Loucy (cell line): ENCODE measurements around the gene M1AP.

Experiments
- H2AFZ ChIP-seq: fragments of 200-600 bp; sonication (generic); 2 replicates; pipeline ENCODE4 v1.6.0; 2016; ENCODE audit warnings: antibody characterized with exemption, mild to moderate bottlenecking, low read length, moderate library complexity
- H3F3A ChIP-seq: fragments of 200-600 bp; 2 replicates; pipeline ENCODE4 v1.6.0; 2016; ENCODE audit warnings: antibody characterized with exemption, low read depth, mild to moderate bottlenecking
- H3K27me3 ChIP-seq: fragments of 200-600 bp; sonication (generic); 2 replicates; pipeline ENCODE4 v1.6.1; 2014; ENCODE audit warnings: low read length, mild to moderate bottlenecking; ENCODE audit not compliant: insufficient read depth, poor library complexity, severe bottlenecking
- H3K36me3 ChIP-seq: fragments of 200-600 bp; sonication (generic); 2 replicates; pipeline ENCODE4 v1.6.1; 2016; ENCODE audit warnings: low read length; ENCODE audit not compliant: insufficient read depth
- H3K4me1 ChIP-seq: fragments of 200-600 bp; sonication (generic); 2 replicates; pipeline ENCODE4 v1.5.1; 2014; ENCODE audit warnings: low read length, mild to moderate bottlenecking; ENCODE audit not compliant: insufficient read depth, poor library complexity, severe bottlenecking
- H3K4me2 ChIP-seq: fragments of 200-600 bp; sonication (generic); 2 replicates; pipeline ENCODE4 v1.6.0; 2014; ENCODE audit warnings: antibody characterized with exemption, low read length, low read depth, mild to moderate bottlenecking; ENCODE audit not compliant: poor library complexity, severe bottlenecking
- H3K4me3 ChIP-seq: fragments of 200-600 bp; sonication (generic); 2 replicates; pipeline ENCODE4 v1.5.1; 2014; ENCODE audit warnings: low read length, mild to moderate bottlenecking, mixed read lengths; ENCODE audit not compliant: poor library complexity, severe bottlenecking
- H3K79me2 ChIP-seq: fragments of 200-600 bp; sonication (generic); 2 replicates; pipeline ENCODE4 v1.6.1; 2014; ENCODE audit warnings: low read length; ENCODE audit not compliant: insufficient read depth
- H3K9ac ChIP-seq: fragments of 200-600 bp; sonication (generic); 2 replicates; pipeline ENCODE4 v1.6.0; 2014; ENCODE audit warnings: mild to moderate bottlenecking, low read depth, low read length, moderate library complexity; ENCODE audit not compliant: poor library complexity, severe bottlenecking
- H3K9me2 ChIP-seq: fragments of 200-600 bp; sonication (generic); replicated peaks from 2 replicates; pipeline ENCODE4 v1.6.1; 2016; ENCODE audit warnings: low read depth, low read length, mixed read lengths
- H3K9me3 ChIP-seq: fragments of 200-600 bp; sonication (generic); 2 replicates; pipeline ENCODE4 v1.6.1; 2014; ENCODE audit warnings: mild to moderate bottlenecking, antibody characterized with exemption, low read length, low read depth; ENCODE audit not compliant: insufficient read depth
- H4K20me1 ChIP-seq: fragments of 200-600 bp; sonication (generic); 2 replicates; pipeline ENCODE4 v1.6.0; 2014; ENCODE audit warnings: antibody characterized with exemption, low read length, mild to moderate bottlenecking; ENCODE audit not compliant: insufficient read depth, poor library complexity, severe bottlenecking
- CTCF ChIP-seq: fragments of 200-600 bp; sonication (generic); conservative IDR thresholded peaks from 2 replicates; pipeline ENCODE4 v1.5.1; 2014; ENCODE audit warnings: mild to moderate bottlenecking, antibody characterized with exemption, low read length
- EZH2phosphoT487 ChIP-seq: fragments of 200-600 bp; IDR thresholded peaks from 2 replicates; pipeline ENCODE4 v1.6.1; 2018; ENCODE audit warnings: antibody characterized with exemption, mild to moderate bottlenecking, moderate library complexity, borderline replicate concordance

The M1AP gene

GRCh38 chr2:74646201-74646600 is 1.9 kb downstream of the M1AP start:
- Histone ChIP-seq H4K20me1 (no peaks in the 10 kb centered on the region), H3K9me2 (no peaks in the 10 kb centered on the region), H3K9me3 (no peaks in the 10 kb centered on the region), H3K36me3 (no peaks in the 10 kb centered on the region), H3K79me2 (no peaks in the 10 kb centered on the region), H3F3A (no peaks in the 10 kb centered on the region), H3K27me3 (no peaks in the 10 kb centered on the region), H3K4me1 (no peaks in the 10 kb centered on the region), H3K4me3 (no peak overlapping the region), H2AFZ (no peak overlapping the region), H3K9ac (no peak overlapping the region), H3K4me2 (no peak overlapping the region)
- TF ChIP-seq EZH2phosphoT487 = no peak
- no peak for TF ChIP-seq CTCF

DNA sequence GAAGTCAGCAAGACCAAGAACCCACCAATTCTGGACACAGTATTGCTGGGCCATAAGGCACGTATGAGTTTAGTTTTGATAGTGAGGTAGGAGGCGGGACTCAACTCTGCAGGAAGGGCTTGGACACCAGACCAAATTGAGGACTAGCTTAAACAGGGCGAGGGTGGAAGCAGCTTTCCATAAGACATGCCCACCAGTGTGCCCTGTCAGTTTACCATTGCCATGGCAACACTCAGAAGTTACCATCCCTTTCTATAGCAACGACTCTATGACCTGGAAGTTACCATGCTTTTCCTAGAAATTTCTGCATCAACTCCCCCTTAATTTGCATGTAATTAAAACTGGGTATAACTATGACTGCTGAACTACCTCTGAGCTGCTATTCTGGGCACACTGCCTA is 2.8 kb downstream of the M1AP start:
- Histone ChIP-seq H3K9me3 (no peaks in the 10 kb centered on the region), H2AFZ (no peak overlapping the region), H3K9ac (no peak overlapping the region), H3K79me2 (no peaks in the 10 kb centered on the region), H3F3A (no peaks in the 10 kb centered on the region), H3K9me2 (no peaks in the 10 kb centered on the region), H3K4me3 (no peak overlapping the region), H3K4me1 (no peaks in the 10 kb centered on the region), H4K20me1 (no peaks in the 10 kb centered on the region), H3K4me2 (no peak overlapping the region), H3K36me3 (no peaks in the 10 kb centered on the region), H3K27me3 (no peaks in the 10 kb centered on the region)
- TF ChIP-seq EZH2phosphoT487 (no peak), CTCF (no peak)

- Histone ChIP-seq H2AFZ (no peak overlapping the region), H3K4me1 (no peaks in the 10 kb centered on the region), H3K4me3 (no peak overlapping the region), H3K9me2 (no peaks in the 10 kb centered on the region), H3K9me3 (no peaks in the 10 kb centered on the region), H3K27me3 (no peaks in the 10 kb centered on the region), H3F3A (no peaks in the 10 kb centered on the region), H3K9ac (no peak overlapping the region), H4K20me1 (no peaks in the 10 kb centered on the region), H3K79me2 (no peaks in the 10 kb centered on the region), H3K36me3 (no peaks in the 10 kb centered on the region), H3K4me2 (no peak overlapping the region)
- TF ChIP-seq CTCF (no peak), EZH2phosphoT487 (no peak)
Measured at GRCh38 chr2:74639550-74639949, 8.6 kb downstream of the M1AP start.
